HL-60 (cell line): ENCODE results near the gene ZMYM5.
"Not testable (repeated sequence)": the region's sequence is repeated elsewhere in the genome, so short reads cannot be mapped to it uniquely, and the experiment has no call there.

Source experiments
- DNase-seq, 2 experiments: peaks; one replicate each; pipeline ENCODE4 v3.0.0-alpha.2; 2010 to 2020; ENCODE audit warnings: low read depth in 1 of 2, low spot score in 1 of 2
- H3K27ac ChIP-seq: fragments of 250-450 bp; sonication (Bioruptor Pico); replicated peaks from 2 replicates; pipeline ENCODE4 v1.5.1; 2020; ENCODE audit warnings: mild to moderate bottlenecking, moderate library complexity
- H3K27me3 ChIP-seq: fragments of 250-450 bp; sonication (Bioruptor Pico); 2 replicates; pipeline ENCODE4 v1.5.1; 2021; ENCODE audit warnings: mild to moderate bottlenecking, moderate library complexity; ENCODE audit not compliant: insufficient read depth, poor library complexity, severe bottlenecking
- H3K4me3 ChIP-seq: replicated peaks from 2 replicates; pipeline ENCODE4 v1.5.1; 2011; ENCODE audit warnings: mild to moderate bottlenecking, control low read depth, low read length; ENCODE audit not compliant: insufficient read depth
- CTCF ChIP-seq: IDR thresholded peaks from one replicate; pipeline ENCODE4 v1.5.1; 2011; ENCODE audit warnings: low read length, control low read depth, inconsistent platforms; ENCODE audit not compliant: insufficient read depth
- GABPA ChIP-seq: IDR thresholded peaks from 2 replicates; pipeline ENCODE4 v1.6.1; 2012; ENCODE audit warnings: low read depth
- POLR2AphosphoS5 ChIP-seq: IDR thresholded peaks from 2 replicates; pipeline ENCODE4 v1.6.1; 2012; ENCODE audit warnings: low read depth
- REST ChIP-seq: IDR thresholded peaks from 2 replicates; pipeline ENCODE4 v1.6.1; 2012; ENCODE audit warnings: low read depth; ENCODE audit not compliant: insufficient replicate concordance
- SPI1 ChIP-seq: IDR thresholded peaks from 2 replicates; pipeline ENCODE4 v1.6.1; 2012; ENCODE audit warnings: low read depth, mild to moderate bottlenecking, borderline replicate concordance

ZMYM5 gene

DNA sequence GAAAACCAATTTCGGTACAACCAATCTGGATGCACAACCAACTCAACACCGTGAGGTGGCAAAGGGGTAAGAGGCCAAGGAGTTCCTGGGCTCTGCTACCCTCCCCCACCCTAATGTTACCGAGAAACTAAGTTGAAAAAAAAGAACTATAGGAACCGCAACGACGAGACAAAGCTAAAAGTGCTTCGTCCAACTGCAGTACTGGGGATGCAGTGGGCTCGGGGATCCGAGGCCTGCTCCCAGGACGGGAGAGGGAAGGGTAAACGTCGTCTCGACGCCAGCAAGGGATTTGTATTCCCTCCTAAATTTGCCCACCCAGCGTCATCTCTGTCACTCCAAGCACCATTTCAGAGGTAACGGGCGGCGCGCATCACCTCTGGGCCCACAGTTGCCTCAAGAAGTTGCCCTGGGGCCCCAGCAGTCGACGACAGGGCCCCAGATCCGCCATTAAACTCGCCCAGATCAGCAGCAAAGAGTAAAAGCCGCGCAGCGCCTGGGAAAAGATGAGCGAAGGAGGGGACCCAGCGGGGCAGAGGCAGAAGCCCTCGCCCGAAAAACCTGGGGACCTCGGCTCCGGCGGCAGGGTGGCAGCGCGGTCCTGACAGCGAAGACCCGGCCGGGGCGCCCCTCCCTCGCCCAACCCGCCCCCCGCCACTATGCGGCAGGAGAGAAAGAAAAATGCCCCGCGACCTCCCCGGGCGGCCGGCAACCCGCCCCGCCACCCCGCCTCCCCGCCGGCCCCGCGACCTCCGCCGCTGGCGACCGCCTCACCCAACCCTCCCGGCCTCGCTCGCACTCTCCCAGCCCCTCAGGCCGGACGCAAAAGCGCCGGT lies 752 bp downstream of the ZMYM5 start:
- H3K27me3 ChIP-seq, result no peaks in the 10 kb centered on the region
- peak overlapping the region; percentile 98 for H3K27ac ChIP-seq
- peak in 1 of 2 experiments; percentile 45 for DNase-seq
- no peak for TF ChIP-seq CTCF
- TF ChIP-seq POLR2AphosphoS5, result peak; percentile 40; the same call in 1 of the 2 replicates
- H3K4me3 ChIP-seq, result peak overlapping the region; percentile 67

DNA sequence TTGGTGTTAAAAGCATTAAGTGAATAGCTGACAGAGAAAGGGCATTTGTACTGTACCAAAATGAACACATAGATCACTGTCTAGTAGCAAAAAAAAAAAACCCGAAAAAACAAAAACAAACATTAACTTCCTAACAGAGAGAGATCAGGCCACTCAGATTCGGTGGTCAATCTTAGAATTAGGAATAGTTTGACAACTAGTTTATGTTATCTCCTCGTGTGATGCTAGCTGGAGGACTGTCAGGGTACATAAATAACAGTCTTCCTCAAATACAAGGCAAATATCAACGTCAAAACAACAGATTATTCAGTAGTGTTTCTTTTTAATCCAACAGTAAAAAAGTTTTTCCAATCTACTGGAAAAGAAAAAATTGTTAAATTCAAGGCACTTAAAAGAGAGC lies 1.7 kb downstream of the ZMYM5 start:
- DNase-seq, result no peak

DNA sequence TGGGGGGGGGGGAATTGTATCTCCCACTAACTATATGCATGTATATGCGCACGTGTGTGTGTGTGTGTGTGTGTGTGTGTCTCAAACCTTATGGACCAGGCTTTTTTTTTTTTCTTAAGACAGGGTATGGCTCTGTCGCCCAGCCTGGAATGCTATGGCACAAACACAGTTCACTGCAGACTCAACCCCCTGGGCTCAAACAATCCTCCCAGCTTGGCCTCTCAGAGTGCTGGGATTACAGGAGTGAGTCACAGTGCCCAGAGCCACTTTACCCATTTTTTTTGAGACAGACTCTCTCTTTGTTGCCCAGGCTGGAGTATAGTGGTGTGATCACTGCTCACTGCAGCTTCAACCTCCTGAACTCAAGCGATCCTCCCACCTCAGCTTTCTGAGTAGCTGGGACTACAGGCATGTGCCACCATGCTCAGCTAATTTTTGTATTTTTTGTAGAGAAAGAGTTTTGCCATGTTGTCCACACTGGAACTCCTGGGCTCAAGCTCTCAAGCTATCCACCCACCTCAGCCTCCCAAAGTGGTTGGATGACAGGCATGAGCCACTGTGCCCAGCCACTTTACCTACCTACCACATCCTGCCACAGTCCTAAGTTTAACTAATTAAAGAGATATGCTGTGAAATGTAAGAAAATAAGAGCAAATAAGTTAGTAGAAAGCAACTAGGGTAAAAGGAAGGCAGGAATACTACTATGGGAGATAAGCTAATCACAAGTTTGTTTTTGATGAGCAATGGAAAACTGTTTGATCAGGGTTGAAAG lies 2.4 kb downstream of the ZMYM5 start:
- H3K27me3 ChIP-seq, result no peaks in the 10 kb centered on the region
- H3K4me3 ChIP-seq, result no peak overlapping the region
- no peak overlapping the region for H3K27ac ChIP-seq
- DNase-seq, result no peak
- TF ChIP-seq REST, result no peak
- TF ChIP-seq POLR2AphosphoS5, result no peak
- TF ChIP-seq CTCF, result no peak
- TF ChIP-seq GABPA, result no peak
- TF ChIP-seq SPI1, result no peak

More for the DNA sequence above, 1.7 kb downstream of the ZMYM5 start:
- Histone ChIP-seq H3K4me3 (peak overlapping the region; percentile 67), H3K27me3 (no peaks in the 10 kb centered on the region), H3K27ac (peak overlapping the region; percentile 98)
- TF ChIP-seq CTCF, result no peak

DNA sequence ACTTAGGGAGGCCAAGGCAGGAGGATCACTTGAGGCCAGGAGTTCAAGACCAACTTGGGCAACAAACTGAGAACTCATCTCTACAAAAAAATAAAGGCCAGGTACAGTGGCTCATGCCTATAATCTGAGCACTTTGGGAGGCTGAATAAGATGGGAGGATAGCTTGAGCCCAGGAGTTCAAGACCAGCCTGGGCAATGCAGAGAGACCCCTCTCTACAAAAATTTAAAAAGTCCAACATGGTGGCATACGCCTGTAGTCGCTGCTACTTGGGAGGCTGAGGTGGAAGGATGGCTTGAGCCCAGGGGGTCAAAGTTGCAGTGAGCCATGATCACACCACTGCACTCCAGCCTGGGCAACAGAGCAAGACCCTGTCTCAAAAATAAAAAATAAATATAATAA lies 5.8 kb downstream of the ZMYM5 start:
- not testable (repeated sequence) for H3K4me3 ChIP-seq, H3K27ac ChIP-seq, DNase-seq, H3K27me3 ChIP-seq

DNA sequence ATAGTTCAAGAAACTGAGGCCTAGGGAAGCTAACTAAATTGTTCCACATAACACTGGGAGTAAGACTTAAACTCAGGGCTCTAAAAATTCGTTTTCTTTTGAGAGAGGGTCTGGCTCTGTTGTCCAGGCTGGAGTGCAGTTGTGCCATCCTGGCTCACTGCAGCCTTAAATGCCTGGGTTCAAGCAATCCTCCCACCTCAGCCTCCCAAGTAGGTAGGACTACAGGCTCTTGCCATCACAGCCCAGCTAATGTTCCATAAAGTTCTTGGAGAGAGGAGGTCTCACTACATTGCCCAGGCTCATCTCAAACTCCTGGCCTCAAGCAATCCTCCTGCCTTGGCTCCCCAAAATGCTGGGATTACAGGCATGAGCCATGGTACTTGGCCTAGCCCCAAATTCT lies 10.7 kb downstream of the ZMYM5 start:
- TF ChIP-seq SPI1 (no peak), GABPA (no peak), POLR2AphosphoS5 (no peak), REST (no peak), CTCF (no peak)
- Histone ChIP-seq H3K27me3 (no peaks in the 10 kb centered on the region), H3K4me3 (no peak overlapping the region), H3K27ac (no peak overlapping the region)
- no peak for DNase-seq
